ENCODE measurements around the gene CREB3L2. TPM values are rescaled to one million over a fixed set of nuclear protein-coding genes. Genes with fewer than 3 reads are reported as not detected.

Gene CREB3L2
- polyA plus RNA-seq, 3 donors = 6.9 to 12.9 (median 11.9) TPM

GRCh38 chr7:137993395-137993743 is 8.5 kb downstream of the CREB3L2 start:
- no peak overlapping the region for H2AFZ ChIP-seq (ENCODE audit: insufficient read depth, low read depth, low read length, poor library complexity, severe bottlenecking)
- no peak overlapping the region for H3K4me3 ChIP-seq (replicated peaks in 1 of 3; ENCODE audit: low read depth in 2 of 3, low read length in 3 of 3)
- peaks cover 34% of the 10 kb centered on the region for H3K4me1 Mint-ChIP-seq
- H3K36me3 ChIP-seq (replicated peaks in 1 of 2; ENCODE audit: control insufficient read depth in 1 of 2, insufficient read depth in 2 of 2, low read length in 2 of 2) = no peaks in the 10 kb centered on the region
- H3K9me3 Mint-ChIP-seq = peaks cover 0 to 4% (median 0%) of the 10 kb centered on the region in 7 donors
- no peak overlapping the region for H3K4me3 Mint-ChIP-seq
- peak overlapping the region in 1 of 2 donors; percentile 23 for H3K27ac ChIP-seq (ENCODE audit: low read depth in 1 of 2, low read length in 2 of 2)
- H3K9me3 ChIP-seq (replicated peaks in 1 of 2; ENCODE audit: control insufficient read depth in 1 of 2, insufficient read depth in 1 of 2, low read length in 2 of 2) = no peaks in the 10 kb centered on the region
- H3K36me3 Mint-ChIP-seq = peaks cover 7 to 9% of the 10 kb centered on the region in 2 donors
- no peak for TF ChIP-seq CTCF (IDR thresholded peaks at IDR 0.05)
- peaks cover 0 to 2% (median 0%) of the 10 kb centered on the region in 3 donors for H3K27me3 Mint-ChIP-seq (ENCODE audit: low read depth in 3 of 3)
- 94% methylated on average over 5 of the region's 6 CpGs for whole genome bisulfite sequencing (ENCODE audit: insufficient coverage)
- no peak overlapping the region for H3K4me2 ChIP-seq (replicated peaks; ENCODE audit: extremely low read depth, low read length, poor library complexity, severe bottlenecking)
- H3K79me2 ChIP-seq (ENCODE audit: insufficient read depth, low read length) = peaks cover 97% of the 10 kb centered on the region
- DNase-seq = no peak
- H3K27me3 ChIP-seq (ENCODE audit: control insufficient read depth in 2 of 2, insufficient read depth in 2 of 2, low read length in 2 of 2) = no peaks in the 10 kb centered on the region
- H3K27ac Mint-ChIP-seq = peak overlapping the region in 2 of 7 donors; percentile 21 to 58
- peaks cover 19% of the 10 kb centered on the region for H4K20me1 ChIP-seq (ENCODE audit: insufficient read depth, low read length)
- no peak overlapping the region for H3K9ac ChIP-seq (ENCODE audit: insufficient read depth, low read length, poor library complexity, severe bottlenecking)
- intact Hi-C loops (cut with micrococcal nuclease) = no loop called here
- peaks cover 30% of the 10 kb centered on the region in 2 donors for H3K4me1 ChIP-seq (ENCODE audit: control insufficient read depth in 1 of 2, insufficient read depth in 2 of 2, low read length in 2 of 2)

GRCh38 chr7:137992550-137993394 is 9.1 kb downstream of the CREB3L2 start:
- Mint-ChIP-seq H3K9me3 (peaks cover 0 to 4% (median 0%) of the 10 kb centered on the region in 7 donors), H3K27ac (peak overlapping the region in 6 of 7 donors; percentile 11 to 68 (median 50)), H3K4me1 (peaks cover 34% of the 10 kb centered on the region), H3K4me3 (no peak overlapping the region), H3K36me3 (peaks cover 7 to 9% of the 10 kb centered on the region in 2 donors), H3K27me3 (ENCODE audit: low read depth in 3 of 3) (peaks cover 0 to 2% (median 0%) of the 10 kb centered on the region in 3 donors)
- Histone ChIP-seq H3K36me3 (replicated peaks in 1 of 2; ENCODE audit: control insufficient read depth in 1 of 2, insufficient read depth in 2 of 2, low read length in 2 of 2) (no peaks in the 10 kb centered on the region), H3K4me1 (ENCODE audit: control insufficient read depth in 1 of 2, insufficient read depth in 2 of 2, low read length in 2 of 2) (peaks cover 30% of the 10 kb centered on the region in 2 donors), H3K9ac (ENCODE audit: insufficient read depth, low read length, poor library complexity, severe bottlenecking) (no peak overlapping the region), H3K79me2 (ENCODE audit: insufficient read depth, low read length) (peaks cover 97% of the 10 kb centered on the region), H3K27me3 (ENCODE audit: control insufficient read depth in 2 of 2, insufficient read depth in 2 of 2, low read length in 2 of 2) (no peaks in the 10 kb centered on the region), H3K27ac (ENCODE audit: low read depth in 1 of 2, low read length in 2 of 2) (peak overlapping the region in 1 of 2 donors; percentile 23), H4K20me1 (ENCODE audit: insufficient read depth, low read length) (peaks cover 21% of the 10 kb centered on the region), H3K9me3 (replicated peaks in 1 of 2; ENCODE audit: control insufficient read depth in 1 of 2, insufficient read depth in 1 of 2, low read length in 2 of 2) (no peaks in the 10 kb centered on the region), H3K4me3 (replicated peaks in 1 of 3; ENCODE audit: low read depth in 2 of 3, low read length in 3 of 3) (no peak overlapping the region), H2AFZ (ENCODE audit: insufficient read depth, low read depth, low read length, poor library complexity, severe bottlenecking) (peak overlapping the region; percentile 9), H3K4me2 (replicated peaks; ENCODE audit: extremely low read depth, low read length, poor library complexity, severe bottlenecking) (no peak overlapping the region)
- intact Hi-C loops (cut with micrococcal nuclease) = no loop called here
- no peak for TF ChIP-seq CTCF (IDR thresholded peaks at IDR 0.05)
- WGBS (ENCODE audit: insufficient coverage) = 19% methylated on average over 3 of the region's 5 CpGs
- peak in 2 of 3 donors; percentile 19 to 22 for DNase-seq

Measured in CD14-positive monocyte (primary cell).